ENCODE results near the gene TOP3B. TPM values are rescaled to one million over a fixed set of nuclear protein-coding genes. Genes with fewer than 3 reads are reported as not detected.
"Not testable (repeated sequence)": the region's sequence is repeated elsewhere in the genome, so short reads cannot be mapped to it uniquely, and the experiment has no call there.

The TOP3B gene
- total RNA-seq, 2 donors from 2014 or later, result 29.6 to 33.2 TPM

DNA sequence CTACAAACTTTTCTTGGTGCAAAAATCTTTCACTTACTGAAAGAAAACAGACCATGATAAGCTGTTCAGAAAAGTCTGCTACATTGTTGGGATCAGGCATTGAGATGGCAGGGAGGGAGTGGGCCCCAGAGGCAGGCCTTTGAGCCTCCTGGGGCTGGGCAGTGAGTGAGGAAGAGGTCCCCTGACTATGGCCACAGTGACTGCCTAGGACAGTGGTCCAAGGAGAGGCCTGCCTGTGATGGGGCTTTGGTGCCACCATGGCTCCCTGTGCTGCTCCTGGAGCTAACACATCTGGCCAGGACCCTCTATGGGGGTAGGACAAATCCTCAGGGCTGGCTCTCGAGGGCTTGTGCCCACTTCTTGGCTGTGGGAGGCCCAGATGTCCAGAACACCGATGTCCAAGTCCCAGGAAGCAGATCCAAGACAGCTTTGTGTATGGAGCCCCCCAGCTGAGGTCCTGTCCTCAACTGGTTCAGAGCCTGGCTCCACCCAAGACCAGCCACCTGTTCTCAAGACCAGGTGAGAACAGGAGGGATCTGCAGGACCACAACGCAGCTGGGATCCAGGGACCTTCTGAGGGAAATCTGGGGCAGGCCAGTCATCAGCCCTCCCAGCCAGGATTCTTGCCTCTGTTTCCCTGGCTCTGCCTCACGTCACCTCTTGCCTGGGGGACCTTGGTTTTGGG is 66.8 kb downstream of the TOP3B start:
- no peaks in the 10 kb centered on the region for H3K9me3 Mint-ChIP-seq
- H3K27me3 Mint-ChIP-seq (ENCODE audit: low read depth), result no peaks in the 10 kb centered on the region
- H3K36me3 Mint-ChIP-seq (ENCODE audit: insufficient read depth in 2 of 2), result no peaks in the 10 kb centered on the region
- DNase-seq (no peak), ATAC-seq (replicated peaks in 1 of 2) (no peak)
- H3K4me1 Mint-ChIP-seq (ENCODE audit: low read depth), result no peaks in the 10 kb centered on the region
- H3K27ac Mint-ChIP-seq, result no peak overlapping the region
- no peak overlapping the region for H3K4me3 Mint-ChIP-seq

DNA sequence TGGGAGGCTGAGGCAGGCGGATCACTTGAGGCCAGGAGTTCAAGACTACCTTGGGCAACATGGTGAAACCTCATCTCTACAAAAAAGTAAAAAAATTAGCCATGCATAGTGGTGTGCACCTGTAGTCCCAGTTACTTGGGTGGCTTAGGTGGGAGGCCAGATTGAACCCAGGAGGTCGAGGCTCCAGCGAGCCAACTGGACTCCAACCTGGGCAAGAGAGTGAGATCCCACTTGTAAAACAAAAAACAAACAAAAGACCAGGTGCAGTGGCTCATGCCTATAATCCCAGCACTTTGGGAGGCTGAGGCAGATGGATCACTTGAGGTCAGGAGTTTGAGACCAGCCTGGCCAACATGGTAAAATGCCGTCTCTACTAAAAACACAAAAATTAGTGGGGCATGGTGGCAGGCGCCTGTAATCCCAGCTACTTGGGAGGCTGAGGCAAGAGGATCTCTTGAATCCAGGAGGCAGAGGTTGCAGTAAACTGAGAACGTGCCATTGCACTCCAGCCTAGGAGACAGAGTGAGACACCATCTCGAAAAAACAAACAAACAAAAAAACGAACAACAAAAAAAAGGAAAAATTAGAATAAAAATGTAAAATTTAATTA is 68.4 kb downstream of the TOP3B start:
- ATAC-seq (replicated peaks in 1 of 2); H3K4me3 Mint-ChIP-seq; H3K4me1 Mint-ChIP-seq (ENCODE audit: low read depth); H3K27ac Mint-ChIP-seq; H3K27me3 Mint-ChIP-seq (ENCODE audit: low read depth); H3K9me3 Mint-ChIP-seq; H3K36me3 Mint-ChIP-seq (ENCODE audit: insufficient read depth in 2 of 2); DNase-seq: not testable (repeated sequence)

DNA sequence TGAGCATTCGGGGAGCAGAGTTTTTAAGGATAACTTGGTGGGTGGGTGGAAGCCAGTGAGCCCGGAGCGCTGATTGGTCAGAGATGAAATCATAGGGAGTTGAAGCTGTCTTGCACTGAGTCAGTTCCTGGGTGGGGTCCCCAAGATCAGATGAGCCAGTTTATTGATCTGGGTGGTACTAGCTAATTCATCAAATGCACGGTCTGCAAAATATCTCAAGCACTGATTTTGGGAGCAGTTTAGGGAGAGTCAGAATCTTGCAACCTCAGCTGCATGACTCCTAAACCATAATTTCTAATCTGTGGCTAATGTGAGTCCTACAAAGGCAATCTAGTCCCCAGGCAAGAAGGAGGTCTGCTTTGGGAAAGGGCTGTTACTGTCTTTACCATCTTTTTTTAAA is 72.2 kb downstream of the TOP3B start:
- not testable (repeated sequence) for H3K27me3 Mint-ChIP-seq (ENCODE audit: low read depth); ATAC-seq (replicated peaks in 1 of 2); H3K4me3 Mint-ChIP-seq; DNase-seq; H3K9me3 Mint-ChIP-seq; H3K36me3 Mint-ChIP-seq (ENCODE audit: insufficient read depth in 2 of 2); H3K27ac Mint-ChIP-seq; H3K4me1 Mint-ChIP-seq (ENCODE audit: low read depth)

DNA sequence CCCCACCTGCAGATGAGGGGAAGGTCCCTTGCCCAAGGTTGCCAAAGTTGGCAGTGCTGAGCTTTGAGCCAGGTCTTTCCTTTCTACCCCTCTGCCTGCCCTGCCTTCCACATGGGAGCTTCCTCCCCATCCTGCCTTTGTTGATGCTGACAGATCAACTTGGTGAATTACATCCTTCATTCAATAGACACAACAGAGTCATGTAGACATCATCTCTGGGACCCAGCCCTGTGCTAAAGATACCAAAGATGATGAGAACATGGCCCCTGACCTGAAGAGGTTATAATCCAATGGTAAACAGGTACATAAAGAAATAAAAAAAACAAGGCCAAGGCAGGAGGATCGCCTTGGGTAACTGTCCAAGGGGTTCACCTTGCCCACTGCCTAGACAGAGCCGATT is 72.7 kb downstream of the TOP3B start:
- ATAC-seq (replicated peaks in 1 of 2), result no peak
- no peak overlapping the region for H3K27ac Mint-ChIP-seq

DNA sequence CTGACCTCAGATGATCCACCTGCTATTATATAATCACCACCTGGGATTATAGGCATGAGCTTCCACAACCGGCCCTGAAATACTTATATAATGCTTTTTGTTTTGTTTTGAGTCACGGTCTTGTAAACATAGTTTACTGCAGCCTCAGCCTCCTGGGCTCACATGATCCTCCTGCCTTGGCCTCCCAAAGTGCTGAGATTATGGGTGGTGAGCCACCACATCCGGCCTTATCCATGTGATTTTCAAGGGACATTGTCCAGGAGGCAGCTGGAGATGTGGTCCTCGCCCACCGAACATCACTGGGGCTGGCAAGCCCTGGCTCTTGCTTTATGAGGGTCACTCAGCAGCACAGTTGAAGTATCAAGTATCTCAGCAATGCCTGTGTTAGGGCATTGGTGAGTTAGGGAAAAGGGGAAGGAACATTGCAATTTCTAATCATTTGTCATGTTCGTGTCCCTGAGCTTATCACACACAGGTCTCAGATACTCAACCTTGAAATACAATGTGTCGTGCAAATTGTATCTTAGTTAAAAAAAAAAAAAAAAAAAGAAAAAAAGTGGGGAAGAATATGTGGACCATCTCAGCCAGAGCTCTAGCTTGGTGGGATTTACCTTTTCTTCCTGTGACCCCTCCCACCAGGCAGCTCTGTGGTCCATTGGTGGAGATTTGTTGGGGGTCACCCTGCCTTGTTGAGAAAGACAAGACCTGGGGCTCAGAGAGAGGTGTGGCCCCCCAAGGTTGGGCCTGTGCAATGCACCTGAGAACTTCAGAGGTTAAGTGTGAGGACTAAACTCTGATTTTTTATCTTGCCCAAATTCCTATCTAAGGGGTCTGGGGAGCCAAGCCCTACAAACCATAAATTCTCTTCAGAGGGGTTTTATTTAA is 74.7 kb downstream of the TOP3B start:
- DNase-seq (no peak), ATAC-seq (replicated peaks in 1 of 2) (no peak)
- Mint-ChIP-seq H3K36me3 (ENCODE audit: insufficient read depth in 2 of 2) (no peaks in the 10 kb centered on the region), H3K4me1 (ENCODE audit: low read depth) (no peaks in the 10 kb centered on the region), H3K9me3 (no peaks in the 10 kb centered on the region), H3K27ac (no peak overlapping the region), H3K27me3 (ENCODE audit: low read depth) (no peaks in the 10 kb centered on the region), H3K4me3 (no peak overlapping the region)

More for the DNA sequence above, 72.7 kb downstream of the TOP3B start:
- Mint-ChIP-seq H3K36me3 (ENCODE audit: insufficient read depth in 2 of 2) (no peaks in the 10 kb centered on the region), H3K4me1 (ENCODE audit: low read depth) (no peaks in the 10 kb centered on the region), H3K9me3 (no peaks in the 10 kb centered on the region), H3K4me3 (no peak overlapping the region), H3K27me3 (ENCODE audit: low read depth) (no peaks in the 10 kb centered on the region)
- no peak for DNase-seq

Other genes with a start within 250 kb of the TOP3B start
- 1 to 10 TPM; 2.5 to 4.4 TPM for gene YPEL1, start 247.0 kb downstream of the TOP3B start, total RNA-seq
- gene MAPK1, start 115.1 kb downstream of the TOP3B start, total RNA-seq, result 100 to 1,000 TPM; 107 to 154 TPM
- 10 to 100 TPM; 13.0 to 21.8 TPM for gene PPM1F, start 29.9 kb downstream of the TOP3B start, total RNA-seq